Measurements from ENCODE around the gene TBCC. TPM values are rescaled to one million over a fixed set of nuclear protein-coding genes. Genes with fewer than 3 reads are reported as not detected.

TBCC gene
- total and polyA plus RNA-seq, 10 of the 15 experiments (the other 5 are each of a cell fraction or from before 2014, with no cell fraction given): 2.5 to 41.9 (median 20.3) TPM

- TF ChIP-seq YY1 (IDR thresholded peaks at IDR 0.05; ENCODE audit: low read depth, low read length): peak; percentile 41; the same call in 1 of the 2 replicates
- TF ChIP-seq NR2F1 (conservative IDR thresholded peaks at IDR 0.05): peak; percentile 42; the same call in 1 of the 2 replicates
- peak; percentile 68 for TF ChIP-seq SKIL (IDR thresholded peaks at IDR 0.05; ENCODE audit: low read depth, poor library complexity, severe bottlenecking)
- TF ChIP-seq HDGF (IDR thresholded peaks at IDR 0.05): peak; percentile 87; the same call in 1 of the 2 replicates
- peak; percentile 77 for TF ChIP-seq POLR2AphosphoS5 (IDR thresholded peaks at IDR 0.05; ENCODE audit: low read length)
- TF ChIP-seq PKNOX1 (IDR thresholded peaks at IDR 0.05): peak; percentile 56
- TF ChIP-seq IKZF2 (IDR thresholded peaks at IDR 0.05): peak; percentile 93 to 95
- TF ChIP-seq IRF4 (IDR thresholded peaks at IDR 0.05; ENCODE audit: low read depth, low read length): 0 out of 2 replicates have a peak, but pooled peaks have one; percentile 21
- peak; percentile 45; the same call in 1 of the 2 replicates for TF ChIP-seq POLR2A (IDR thresholded peaks at IDR 0.05; ENCODE audit: low read depth, low read length)
- TF ChIP-seq RELB (IDR thresholded peaks at IDR 0.05; ENCODE audit: low read depth): peak; percentile 83
- peak; percentile 73 for TF ChIP-seq ATF7 (IDR thresholded peaks at IDR 0.05; ENCODE audit: low read depth)
- 0 out of 2 replicates have a peak, but pooled peaks have one; percentile 42 for TF ChIP-seq ZNF217 (IDR thresholded peaks at IDR 0.05)
- peak; percentile 94; the same call in 1 of the 2 replicates for TF ChIP-seq ASH2L (IDR thresholded peaks at IDR 0.05; ENCODE audit: borderline replicate concordance, low read depth)
- TF ChIP-seq CBFB (IDR thresholded peaks at IDR 0.05; ENCODE audit: low read depth): 0 out of 2 replicates have a peak, but pooled peaks have one; percentile 64
- TF ChIP-seq CHD2 (IDR thresholded peaks at IDR 0.05; ENCODE audit: borderline replicate concordance, low read depth, low read length): 0 out of 2 replicates have a peak, but pooled peaks have one; percentile 25
- peak; percentile 94 for TF ChIP-seq IKZF1 (conservative IDR thresholded peaks at IDR 0.05)
- TF ChIP-seq SMAD5 (IDR thresholded peaks at IDR 0.05; ENCODE audit: low read depth): peak; percentile 55; the same call in 1 of the 2 replicates
These were observed 29.1 kb upstream of the TBCC start (continued) for GRCh38 chr6:42774821-42775487.
